HFFc6 (cell line): ENCODE measurements around the gene CHD9NB. TPM values are rescaled to one million over a fixed set of nuclear protein-coding genes. Genes with fewer than 3 reads are reported as not detected.

Experiments
- DNase-seq: peaks from one replicate; pipeline ENCODE4 v3.0.0-alpha.2; 2018
- H3K27ac Mint-ChIP-seq: 2 replicates; pipeline ENCODE4 v1.8.0; 2020; ENCODE audit warnings: mild to moderate bottlenecking, mixed read lengths
- H3K27me3 Mint-ChIP-seq: 2 replicates; pipeline ENCODE4 v1.8.0; 2021; ENCODE audit warnings: mild to moderate bottlenecking, moderate library complexity, mixed read lengths; ENCODE audit not compliant: insufficient read depth
- H3K36me3 Mint-ChIP-seq: 2 replicates; pipeline ENCODE4 v1.8.0; 2021; ENCODE audit warnings: low read depth, mixed read lengths
- H3K4me1 Mint-ChIP-seq: 2 replicates; pipeline ENCODE4 v1.8.0; 2020; ENCODE audit warnings: low read depth, mixed read lengths
- H3K4me3 Mint-ChIP-seq: 2 replicates; pipeline ENCODE4 v1.8.0; 2020; ENCODE audit warnings: mild to moderate bottlenecking, moderate library complexity, mixed read lengths
- H3K9me3 Mint-ChIP-seq: 2 replicates; pipeline ENCODE4 v1.8.0; 2020; ENCODE audit warnings: mild to moderate bottlenecking, mixed read lengths
- CTCF ChIP-seq: fragments of 200-600 bp; sonication (generic); IDR thresholded peaks from 2 replicates; pipeline ENCODE4 v1.5.0; 2021; ENCODE audit warnings: antibody characterized with exemption, mild to moderate bottlenecking
- total RNA-seq, 6 experiments: library from RNA; stranded (reverse); fragmentation: NEBNext Ultra II Directional; extraction: Animal tissue kit (Norgen Biotek cat#: 25700); gene quantifications; 2 replicates in 1 of 6; 3 replicates in 5 of 6; pipeline ENCODE4 v1.2.3, GENCODE V29; 2021

Gene CHD9NB
- total RNA-seq, 6 experiments from 2014 or later: 2.1 to 4.0 (median 3.1) TPM

GRCh38 chr16:52993179-52993578 is 59.5 kb downstream of the CHD9NB start:
- Mint-ChIP-seq H3K4me1 (no peaks in the 10 kb centered on the region), H3K9me3 (no peaks in the 10 kb centered on the region), H3K36me3 (no peaks in the 10 kb centered on the region), H3K27me3 (peaks cover 2% of the 10 kb centered on the region; the same call in 1 of the 2 replicates), H3K4me3 (no peak overlapping the region), H3K27ac (no peak overlapping the region)
- DNase-seq: no peak
- no peak for TF ChIP-seq CTCF

- H3K27me3 Mint-ChIP-seq: peaks cover 2% of the 10 kb centered on the region; the same call in 1 of the 2 replicates
- no peaks in the 10 kb centered on the region for H3K36me3 Mint-ChIP-seq
- DNase-seq: no peak
- H3K27ac Mint-ChIP-seq: no peak overlapping the region
- no peak for TF ChIP-seq CTCF
- H3K4me3 Mint-ChIP-seq: no peak overlapping the region
- H3K9me3 Mint-ChIP-seq: no peaks in the 10 kb centered on the region
- H3K4me1 Mint-ChIP-seq: no peaks in the 10 kb centered on the region
Measured at GRCh38 chr16:52991572-52991971, 61.1 kb downstream of the CHD9NB start.

Other genes with a start within 250 kb of the CHD9NB start
- 10 to 100 TPM; 39.7 to 48.8 (median 45.7) TPM for gene CHD9, start 2.1 kb upstream of the CHD9NB start, total RNA-seq